ENCODE data around the gene KIF14.
A peak's percentile ranks its signal among the peaks of the same experiment; 100 is the strongest.
"Not testable (repeated sequence)": the region's sequence is repeated elsewhere in the genome, so short reads cannot be mapped to it uniquely, and the experiment has no call there.

The KIF14 gene

DNA sequence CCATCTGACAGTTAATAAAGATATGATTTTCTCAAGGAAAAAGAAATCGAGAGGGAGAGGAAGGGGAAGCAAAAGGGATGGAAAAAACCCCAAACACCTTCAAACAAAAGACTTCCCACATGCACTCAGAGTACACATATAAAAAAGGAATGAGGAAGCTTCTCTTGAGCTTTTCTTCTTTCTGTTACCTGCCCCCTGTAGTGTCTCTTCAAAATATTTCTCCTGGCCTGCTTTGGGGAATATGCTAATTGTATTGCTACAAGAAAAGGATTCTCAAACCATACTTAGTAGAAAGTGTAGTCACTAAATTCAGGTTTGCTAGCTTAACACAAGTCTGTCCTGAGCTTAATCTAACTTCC lies 58.7 kb downstream of the KIF14 start:
- H3K4me3 ChIP-seq (ENCODE audit: low read depth, low read length): no peak overlapping the region
- DNase-seq (ENCODE audit: low read depth): no peak
- no peak for TF ChIP-seq POLR2A (IDR thresholded peaks at IDR 0.05; ENCODE audit: extremely low read depth, insufficient read length)
- TF ChIP-seq, protein P1, sequence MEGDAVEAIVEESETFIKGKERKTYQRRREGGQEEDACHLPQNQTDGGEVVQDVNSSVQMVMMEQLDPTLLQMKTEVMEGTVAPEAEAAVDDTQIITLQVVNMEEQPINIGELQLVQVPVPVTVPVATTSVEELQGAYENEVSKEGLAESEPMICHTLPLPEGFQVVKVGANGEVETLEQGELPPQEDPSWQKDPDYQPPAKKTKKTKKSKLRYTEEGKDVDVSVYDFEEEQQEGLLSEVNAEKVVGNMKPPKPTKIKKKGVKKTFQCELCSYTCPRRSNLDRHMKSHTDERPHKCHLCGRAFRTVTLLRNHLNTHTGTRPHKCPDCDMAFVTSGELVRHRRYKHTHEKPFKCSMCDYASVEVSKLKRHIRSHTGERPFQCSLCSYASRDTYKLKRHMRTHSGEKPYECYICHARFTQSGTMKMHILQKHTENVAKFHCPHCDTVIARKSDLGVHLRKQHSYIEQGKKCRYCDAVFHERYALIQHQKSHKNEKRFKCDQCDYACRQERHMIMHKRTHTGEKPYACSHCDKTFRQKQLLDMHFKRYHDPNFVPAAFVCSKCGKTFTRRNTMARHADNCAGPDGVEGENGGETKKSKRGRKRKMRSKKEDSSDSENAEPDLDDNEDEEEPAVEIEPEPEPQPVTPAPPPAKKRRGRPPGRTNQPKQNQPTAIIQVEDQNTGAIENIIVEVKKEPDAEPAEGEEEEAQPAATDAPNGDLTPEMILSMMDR (IDR thresholded peaks at IDR 0.05; ENCODE audit: low read depth, low read length): no peak
- TF ChIP-seq, protein P2, sequence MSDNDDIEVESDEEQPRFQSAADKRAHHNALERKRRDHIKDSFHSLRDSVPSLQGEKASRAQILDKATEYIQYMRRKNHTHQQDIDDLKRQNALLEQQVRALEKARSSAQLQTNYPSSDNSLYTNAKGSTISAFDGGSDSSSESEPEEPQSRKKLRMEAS (IDR thresholded peaks at IDR 0.05; ENCODE audit: low read depth, low read length): no peak
- TF ChIP-seq MYC (IDR thresholded peaks at IDR 0.05; ENCODE audit: low read depth, low read length): no peak

DNA sequence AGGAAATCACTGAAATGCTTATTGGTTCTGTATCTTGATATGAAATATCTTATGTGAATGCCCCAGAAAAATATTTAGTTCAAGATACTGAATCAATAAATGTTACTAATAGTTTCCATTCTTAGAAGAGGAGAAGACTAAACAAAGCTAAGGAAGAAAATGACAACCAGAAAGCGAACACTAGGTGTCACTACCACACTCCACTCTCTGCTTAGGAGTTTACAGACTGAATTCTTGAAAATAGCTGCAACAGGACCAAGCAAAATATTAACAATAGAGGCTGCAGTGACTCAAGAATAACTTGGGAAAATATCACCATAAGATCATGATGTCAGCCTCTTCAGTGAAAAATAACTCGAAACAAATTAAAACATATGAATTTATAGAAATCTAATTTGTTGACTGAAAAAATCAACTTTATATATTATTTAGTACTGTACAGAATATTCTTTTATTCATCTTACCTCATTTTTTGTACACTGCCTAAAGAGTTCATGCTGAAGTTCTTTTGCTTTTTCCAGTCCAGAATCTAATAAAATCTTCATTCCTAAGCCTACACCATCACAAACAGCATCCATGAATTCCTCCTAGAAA lies 61.6 kb downstream of the KIF14 start:
- no peak overlapping the region for H3K4me3 ChIP-seq (ENCODE audit: low read depth, low read length)
- TF ChIP-seq MYC (IDR thresholded peaks at IDR 0.05; ENCODE audit: low read depth, low read length): no peak
- TF ChIP-seq, protein P1 (IDR thresholded peaks at IDR 0.05; ENCODE audit: low read depth, low read length): peak; percentile 54
- DNase-seq (ENCODE audit: low read depth): peak; percentile 53

DNA sequence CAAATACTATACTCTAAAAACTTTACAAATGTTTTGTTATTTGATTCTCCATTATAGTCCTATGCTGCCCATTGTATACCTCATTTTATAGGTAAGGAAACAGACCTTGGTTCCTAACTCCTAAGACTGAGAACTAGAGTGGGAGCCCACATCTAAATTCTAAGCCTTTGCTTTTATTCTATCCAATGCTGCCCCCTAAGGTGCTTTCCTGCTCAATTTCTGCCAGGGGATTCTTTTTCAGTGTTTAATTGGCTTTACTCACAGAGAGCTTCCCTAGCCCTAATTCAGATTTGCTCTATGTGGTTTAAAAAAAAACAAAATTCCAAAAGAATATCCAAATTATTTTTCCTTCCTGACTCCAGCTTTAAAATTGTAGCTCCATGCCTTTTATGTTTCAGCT lies 64.5 kb downstream of the KIF14 start:
- no peak for TF ChIP-seq MYC (IDR thresholded peaks at IDR 0.05; ENCODE audit: low read depth, low read length)
- TF ChIP-seq, protein P2 (IDR thresholded peaks at IDR 0.05; ENCODE audit: low read depth, low read length): no peak
- TF ChIP-seq, protein P1 (IDR thresholded peaks at IDR 0.05; ENCODE audit: low read depth, low read length): no peak
- no peak for TF ChIP-seq POLR2A (IDR thresholded peaks at IDR 0.05; ENCODE audit: extremely low read depth, insufficient read length)
- DNase-seq (ENCODE audit: low read depth): no peak

DNA sequence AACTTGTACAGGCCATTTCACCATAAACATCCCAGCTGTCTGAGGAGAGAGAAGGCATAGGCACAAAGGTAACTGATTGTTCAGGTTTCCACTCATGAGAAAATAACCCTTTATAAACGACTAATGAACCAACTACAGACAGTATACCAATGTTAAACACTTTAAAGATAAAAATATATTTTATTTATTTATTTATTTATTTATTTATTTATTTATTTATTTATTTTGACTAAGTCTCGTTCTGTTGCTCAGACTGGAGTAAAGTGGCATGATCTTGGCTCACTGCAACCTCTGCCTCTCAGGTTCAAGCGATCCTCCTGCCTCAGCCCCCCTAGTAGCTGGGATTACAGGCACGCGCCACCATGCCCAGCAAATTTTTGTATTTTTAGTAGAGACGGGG lies 67.8 kb downstream of the KIF14 start:
- DNase-seq (ENCODE audit: low read depth); H3K4me3 ChIP-seq (ENCODE audit: low read depth, low read length): not testable (repeated sequence)

More for the DNA sequence above, 64.5 kb downstream of the KIF14 start:
- H3K4me3 ChIP-seq (ENCODE audit: low read depth, low read length): no peak overlapping the region

DNA sequence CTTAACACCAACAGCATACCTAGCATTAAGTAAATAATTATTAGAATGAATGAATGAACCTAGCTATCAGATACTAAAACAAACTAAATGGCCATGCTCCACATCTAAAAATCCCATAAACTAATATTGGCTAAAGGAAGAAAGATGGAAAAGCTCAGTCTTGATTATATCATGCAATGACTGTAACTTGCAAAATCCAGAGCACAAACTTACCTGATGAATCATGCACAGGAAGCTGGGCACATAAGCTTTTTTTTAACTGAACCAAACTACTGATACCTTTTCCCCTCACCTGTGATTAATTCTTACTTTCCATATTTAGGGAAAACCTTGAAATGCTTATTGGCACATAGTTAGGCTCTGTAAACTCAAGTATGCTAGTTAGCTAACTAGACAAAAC lies 70.2 kb downstream of the KIF14 start:
- DNase-seq (ENCODE audit: low read depth): no peak
- H3K4me3 ChIP-seq (ENCODE audit: low read depth, low read length): no peak overlapping the region

DNA sequence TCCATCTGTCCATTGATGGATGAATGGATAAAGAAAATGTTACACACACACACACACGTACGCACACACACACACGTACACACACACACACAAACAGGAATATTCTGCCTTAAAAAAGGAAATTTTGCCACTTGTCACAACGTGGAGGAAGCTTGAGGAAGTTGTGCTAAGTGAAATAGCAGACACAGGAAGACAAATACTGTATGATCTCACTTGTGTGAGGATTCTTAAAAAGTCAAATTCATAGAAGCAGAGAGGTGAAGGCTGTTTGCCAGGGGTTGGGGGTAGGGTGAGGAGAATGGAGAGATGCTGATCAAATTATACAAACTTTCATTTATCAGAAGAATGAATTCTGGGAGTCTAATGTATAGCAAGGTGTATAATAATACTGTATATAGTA lies 73.2 kb downstream of the KIF14 start:
- no peak for DNase-seq (ENCODE audit: low read depth)
- H3K4me3 ChIP-seq (ENCODE audit: low read depth, low read length): no peak overlapping the region
- TF ChIP-seq POLR2A (IDR thresholded peaks at IDR 0.05; ENCODE audit: extremely low read depth, insufficient read length) (no peak), MYC (IDR thresholded peaks at IDR 0.05; ENCODE audit: low read depth, low read length) (no peak)
- TF ChIP-seq, protein P2 (IDR thresholded peaks at IDR 0.05; ENCODE audit: low read depth, low read length): no peak
- TF ChIP-seq, protein P1 (IDR thresholded peaks at IDR 0.05; ENCODE audit: low read depth, low read length): no peak

More for the DNA sequence above, 70.2 kb downstream of the KIF14 start:
- no peak for TF ChIP-seq MYC (IDR thresholded peaks at IDR 0.05; ENCODE audit: low read depth, low read length)
- no peak for TF ChIP-seq POLR2A (IDR thresholded peaks at IDR 0.05; ENCODE audit: extremely low read depth, insufficient read length)
- TF ChIP-seq, protein P1 (IDR thresholded peaks at IDR 0.05; ENCODE audit: low read depth, low read length): no peak
- TF ChIP-seq, protein P2 (IDR thresholded peaks at IDR 0.05; ENCODE audit: low read depth, low read length): no peak
